Spinal cord (tissue), 10 donors: ENCODE results near the gene PGD. TPM values are rescaled to one million over a fixed set of nuclear protein-coding genes. Genes with fewer than 3 reads are reported as not detected.
"Not testable (repeated sequence)": the region's sequence is repeated elsewhere in the genome, so short reads cannot be mapped to it uniquely, and the experiment has no call there.

Experiments used
- DNase-seq, 6 donors: peaks; one replicate each; pipeline versions ENCODE4 v3.0.0 to v3.0.0-alpha.2; 2013 to 2015; ENCODE audit warnings: low spot score in 6 of 6, low read depth in 4 of 6
- H3K27ac ChIP-seq: one replicate; pipeline ENCODE4 v1.5.1; 2013; ENCODE audit warnings: low read depth, low read length, control low read depth
- H3K27me3 ChIP-seq: one replicate; pipeline ENCODE4 v1.6.1; 2013; ENCODE audit warnings: low read length; ENCODE audit not compliant: control insufficient read depth, insufficient read depth
- H3K36me3 ChIP-seq: one replicate; pipeline ENCODE4 v1.6.1; 2013; ENCODE audit warnings: low read length; ENCODE audit not compliant: control insufficient read depth, insufficient read depth
- H3K4me1 ChIP-seq: one replicate; pipeline ENCODE4 v1.6.1; 2013; ENCODE audit warnings: low read length; ENCODE audit not compliant: control insufficient read depth, insufficient read depth
- H3K4me3 ChIP-seq: one replicate; pipeline ENCODE4 v1.5.1; 2013; ENCODE audit warnings: low read depth, low read length, control low read depth
- H3K9me3 ChIP-seq: one replicate; pipeline ENCODE4 v1.6.1; 2013; ENCODE audit warnings: low read length; ENCODE audit not compliant: control insufficient read depth, insufficient read depth
- WGBS: methylation state at CpG from one replicate; pipeline ENCODE4 v1.1.5; 2013; ENCODE audit warnings: missing lambda C conversion rate; ENCODE audit not compliant: insufficient coverage; 5-methylcytosine and 5-hydroxymethylcytosine counted together
- polyA plus RNA-seq, 2 donors: library from polyadenylated mRNA; unstranded; fragments of 120-200 nt; gene quantifications; one replicate each; pipeline ENCODE4 v1.2.1, GENCODE V29; 2013; ENCODE audit not compliant: insufficient read length in 2 of 2
- total RNA-seq, 2 donors: library from RNA; depleted of rRNA in 1 of 2; stranded (reverse); fragments of 120-200 nt in 1 of 2; fragments of >200 nt in 1 of 2; gene quantifications; one replicate each; pipeline versions ENCODE4 v1.2.3 to v1.2.4, GENCODE V29; 2013 to 2014
- donor health status: healthy.

PGD gene
- total and polyA plus RNA-seq, 4 donors: 68.7 to 216 (median 147) TPM

GRCh38 chr1:10396870-10397269, 2.0 kb upstream of the PGD start:
- H3K36me3 ChIP-seq: peaks cover 5% of the 10 kb centered on the region
- no peak for DNase-seq
- H3K4me1 ChIP-seq: peaks cover 21% of the 10 kb centered on the region
- H3K4me3 ChIP-seq: no peak overlapping the region
- no peak overlapping the region for H3K27ac ChIP-seq
- WGBS: 100% methylated on average over 1 of the region's 3 CpGs
- H3K9me3 ChIP-seq: peaks cover 3% of the 10 kb centered on the region
- no peaks in the 10 kb centered on the region for H3K27me3 ChIP-seq

DNA sequence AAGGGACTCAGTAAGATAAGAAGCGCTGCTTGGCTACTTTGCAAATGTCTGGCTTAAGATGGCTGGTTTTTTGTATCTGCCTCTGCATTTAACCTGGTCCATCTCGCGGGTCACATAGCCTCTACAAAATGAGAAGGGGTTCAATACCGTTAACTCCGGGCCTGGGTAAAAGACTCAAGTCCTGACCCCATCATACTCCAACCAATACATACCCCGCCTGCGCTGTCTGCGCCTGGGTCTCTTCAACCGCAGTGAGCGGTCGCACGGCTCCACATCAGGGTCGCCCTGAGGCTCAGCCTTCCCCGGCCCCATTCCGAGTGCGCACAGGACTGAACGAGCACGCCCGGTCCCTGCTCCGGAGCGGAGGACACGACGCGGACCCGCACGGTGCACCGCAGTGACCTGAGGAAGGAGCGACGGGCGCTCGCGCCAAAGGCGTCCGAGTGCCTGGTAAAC, 558 bp upstream of the PGD start:
- Histone ChIP-seq H3K27ac (peak overlapping the region; percentile 79), H3K27me3 (no peaks in the 10 kb centered on the region), H3K4me3 (peak overlapping the region; percentile 81), H3K36me3 (peaks cover 18% of the 10 kb centered on the region), H3K4me1 (peaks cover 21% of the 10 kb centered on the region), H3K9me3 (peaks cover 3% of the 10 kb centered on the region)
- no peak for DNase-seq
- 2% methylated on average over 34 of the region's 34 CpGs for WGBS

DNA sequence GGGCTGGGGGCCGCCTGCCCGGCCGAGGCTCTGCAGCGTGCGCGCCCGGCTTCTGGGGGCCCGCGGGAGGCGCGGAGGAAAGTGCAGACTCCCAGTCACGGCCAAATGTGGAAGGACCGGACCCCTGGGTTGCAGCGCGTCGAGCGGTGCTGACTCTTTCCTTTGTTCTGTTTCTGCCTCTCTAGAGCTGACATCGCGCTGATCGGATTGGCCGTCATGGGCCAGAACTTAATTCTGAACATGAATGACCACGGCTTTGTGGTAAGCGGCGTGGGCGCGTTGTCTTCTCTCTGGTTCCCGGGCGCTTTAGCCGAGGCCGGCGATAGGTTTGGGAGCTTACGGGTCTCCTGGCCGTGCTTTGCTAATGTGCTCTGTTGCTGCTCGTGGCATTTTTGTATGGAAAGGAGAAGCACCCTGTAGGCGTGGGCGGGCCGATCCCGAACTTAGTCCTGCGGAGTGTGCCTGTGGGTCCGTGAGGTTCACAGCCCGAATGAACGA, 629 bp downstream of the PGD start:
- Histone ChIP-seq H3K36me3 (peaks cover 28% of the 10 kb centered on the region), H3K27ac (peak overlapping the region; percentile 93), H3K4me3 (peak overlapping the region; percentile 71), H3K4me1 (peaks cover 21% of the 10 kb centered on the region), H3K27me3 (no peaks in the 10 kb centered on the region), H3K9me3 (peaks cover 1% of the 10 kb centered on the region)
- peak in 4 of 6 donors; percentile 15 to 71 (median 22) for DNase-seq
- 0% methylated on average over 42 of the region's 42 CpGs for WGBS

DNA sequence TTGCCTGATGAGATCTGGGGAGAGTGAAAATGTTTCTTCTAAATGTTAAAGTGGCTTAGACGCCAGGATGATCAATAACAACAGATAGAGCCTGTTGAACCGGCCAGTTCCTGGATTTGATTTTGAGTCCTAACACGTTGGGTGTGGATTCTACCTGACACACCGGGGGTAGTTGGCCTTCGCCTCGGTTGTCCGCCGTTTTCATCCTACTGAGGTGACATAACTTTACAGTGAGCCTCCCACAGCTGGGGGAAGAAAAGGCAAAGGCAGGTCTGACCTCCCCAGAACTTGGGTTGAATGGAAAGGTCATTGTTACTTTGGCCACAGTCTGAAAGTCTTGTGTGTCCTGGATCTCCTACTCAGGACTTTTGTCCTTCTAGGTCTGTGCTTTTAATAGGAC, 1.1 kb downstream of the PGD start:
- no peak for DNase-seq
- no peaks in the 10 kb centered on the region for H3K27me3 ChIP-seq
- no peaks in the 10 kb centered on the region for H3K9me3 ChIP-seq
- WGBS: 21% methylated on average over 6 of the region's 8 CpGs
- H3K4me3 ChIP-seq: peak overlapping the region; percentile 71
- H3K36me3 ChIP-seq: peaks cover 33% of the 10 kb centered on the region
- H3K4me1 ChIP-seq: peaks cover 21% of the 10 kb centered on the region
- no peak overlapping the region for H3K27ac ChIP-seq

DNA sequence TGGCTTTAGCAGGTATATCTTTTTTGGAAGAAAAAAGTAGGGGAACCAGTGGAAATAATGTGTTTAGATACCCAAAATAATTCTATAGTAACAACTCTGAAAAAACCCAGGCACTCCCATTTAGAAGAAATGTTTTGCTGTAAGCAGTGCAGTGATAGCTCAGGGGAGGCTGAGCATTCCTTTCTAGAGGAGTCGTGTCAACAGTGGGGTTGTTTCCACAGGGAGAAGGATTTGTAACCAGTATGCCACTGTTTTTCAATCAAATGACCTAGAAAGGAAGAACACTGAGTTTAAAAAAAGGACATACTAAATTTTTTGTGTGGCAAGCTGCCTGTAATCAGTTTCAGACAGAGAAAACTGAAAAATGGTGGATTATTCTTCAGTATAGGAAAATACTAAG, 2.4 kb downstream of the PGD start:
- Histone ChIP-seq H3K9me3 (no peaks in the 10 kb centered on the region), H3K27ac (no peak overlapping the region), H3K27me3 (no peaks in the 10 kb centered on the region), H3K4me3 (no peak overlapping the region), H3K4me1 (peaks cover 21% of the 10 kb centered on the region), H3K36me3 (peaks cover 46% of the 10 kb centered on the region)
- WGBS: 67% methylated on average over 1 of the region's 1 CpG
- DNase-seq: no peak

- H3K4me1 ChIP-seq: peaks cover 19% of the 10 kb centered on the region
- no peak overlapping the region for H3K27ac ChIP-seq
- no peak for DNase-seq
- H3K9me3 ChIP-seq: no peaks in the 10 kb centered on the region
- no peak overlapping the region for H3K4me3 ChIP-seq
- H3K27me3 ChIP-seq: no peaks in the 10 kb centered on the region
- peaks cover 61% of the 10 kb centered on the region for H3K36me3 ChIP-seq
- 98% methylated on average over 6 of the region's 9 CpGs for WGBS
Observed at GRCh38 chr1:10402729-10403274, 3.9 kb downstream of the PGD start.

DNA sequence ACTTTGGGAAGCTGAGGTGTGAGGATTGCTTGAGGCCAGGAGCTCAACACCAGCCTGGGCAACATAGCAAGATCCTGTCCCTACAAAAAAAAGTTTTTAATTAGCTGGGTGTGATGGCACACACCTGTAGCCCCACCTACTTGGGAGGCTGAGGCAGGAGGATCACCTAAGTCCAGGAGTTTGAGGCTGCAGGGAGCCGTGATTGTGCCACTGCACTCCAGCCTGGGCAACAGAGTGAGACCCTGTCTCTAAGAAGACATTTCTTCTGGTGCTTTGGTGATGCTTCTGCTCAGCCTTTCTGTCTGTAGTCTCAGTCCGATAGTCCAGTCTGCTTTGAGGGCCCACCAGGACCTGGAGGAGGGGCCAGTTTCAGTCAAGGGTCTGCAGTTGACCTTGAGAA, 8.3 kb downstream of the PGD start:
- Histone ChIP-seq H3K4me3 (no peak overlapping the region), H3K9me3 (no peaks in the 10 kb centered on the region), H3K4me1 (no peaks in the 10 kb centered on the region), H3K36me3 (peaks cover 87% of the 10 kb centered on the region), H3K27ac (no peak overlapping the region), H3K27me3 (no peaks in the 10 kb centered on the region)
- DNase-seq: no peak
- 90% methylated on average over 2 of the region's 2 CpGs for WGBS

DNA sequence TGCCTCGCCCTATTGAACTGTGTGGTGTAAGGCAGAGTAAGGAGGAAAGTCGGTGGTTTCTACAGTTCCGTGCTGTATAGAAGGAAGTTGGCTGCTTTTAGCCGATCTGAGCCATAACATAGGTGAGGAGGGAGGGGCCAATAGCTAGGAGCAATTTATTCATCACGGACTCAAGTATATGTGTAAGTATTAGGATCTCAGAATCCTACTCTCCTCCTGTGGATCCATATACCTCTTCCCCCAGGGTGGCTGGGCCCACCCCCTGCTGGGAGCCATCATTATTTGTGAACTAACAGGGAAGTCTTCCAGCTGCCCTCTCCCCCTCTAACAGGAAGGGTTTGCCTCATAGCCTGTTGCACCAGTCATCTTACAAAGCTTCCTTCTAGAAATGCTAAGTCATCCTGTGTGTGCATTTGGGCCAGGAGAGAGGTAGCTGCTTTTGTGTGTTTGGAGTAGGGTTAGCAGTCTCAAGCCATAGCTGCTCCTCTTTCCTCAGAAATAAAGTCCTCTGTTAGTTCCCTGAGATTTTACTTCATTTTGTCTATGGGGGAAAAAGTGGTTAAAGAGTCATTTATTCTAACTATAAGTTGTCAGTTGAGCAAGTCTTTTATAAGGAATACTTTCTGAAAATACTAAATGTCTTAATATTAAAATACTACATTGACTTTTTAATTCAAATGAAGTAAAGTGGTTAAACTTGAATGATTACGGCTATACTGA, 16.5 kb downstream of the PGD start:
- Histone ChIP-seq H3K27me3 (no peaks in the 10 kb centered on the region), H3K36me3 (peaks cover 80% of the 10 kb centered on the region), H3K4me1 (no peaks in the 10 kb centered on the region), H3K27ac (no peak overlapping the region), H3K4me3 (no peak overlapping the region), H3K9me3 (no peaks in the 10 kb centered on the region)
- no peak for DNase-seq
- no CpG with 5 or more reads among the region's 6 CpGs for WGBS

- not testable (repeated sequence) for H3K9me3 ChIP-seq, H3K4me3 ChIP-seq, DNase-seq, H3K27ac ChIP-seq, H3K4me1 ChIP-seq, H3K27me3 ChIP-seq
- H3K36me3 ChIP-seq: peaks cover 83% of the 10 kb centered on the region
- WGBS: no CpG with 5 or more reads among the region's 1 CpG
Observed at GRCh38 chr1:10415967-10416366, 17.1 kb downstream of the PGD start.

DNA sequence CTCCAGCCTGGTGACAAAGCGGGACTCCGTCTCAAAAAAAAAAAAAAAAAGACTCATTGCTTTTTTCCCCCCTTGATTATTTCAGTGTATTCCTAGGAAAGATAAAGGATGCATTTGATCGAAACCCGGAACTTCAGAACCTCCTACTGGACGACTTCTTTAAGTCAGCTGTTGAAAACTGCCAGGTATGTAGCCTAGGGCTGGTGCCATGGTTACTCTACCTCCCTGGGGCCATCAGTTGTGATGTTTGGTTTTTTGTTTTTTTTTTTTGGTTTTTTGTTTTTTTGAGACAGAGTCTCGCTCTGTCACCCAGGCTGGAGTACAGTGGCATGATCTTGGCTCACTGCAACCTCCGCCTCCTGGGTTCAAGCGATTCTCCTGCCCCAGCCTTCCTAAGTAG, 19.9 kb downstream of the PGD start:
- H3K27ac ChIP-seq, DNase-seq, H3K4me3 ChIP-seq, H3K27me3 ChIP-seq, H3K9me3 ChIP-seq, H3K4me1 ChIP-seq: not testable (repeated sequence)
- peaks cover 75% of the 10 kb centered on the region for H3K36me3 ChIP-seq
- 92% methylated on average over 2 of the region's 8 CpGs for WGBS
